Neural crest cell (in vitro differentiated cells): Measurements from ENCODE around the gene USP49. TPM values are rescaled to one million over a fixed set of nuclear protein-coding genes. Genes with fewer than 3 reads are reported as not detected.
A peak's percentile ranks its signal among the peaks of the same experiment; 100 is the strongest.

Experiments used
- DNase-seq: peaks from one replicate; pipeline ENCODE4 v3.0.0; 2021; ENCODE audit warnings: low read depth, mixed read lengths, low spot score
- H3K27ac Mint-ChIP-seq: one replicate; pipeline ENCODE4 v1.8.0; 2021; ENCODE audit warnings: mild to moderate bottlenecking, mixed read lengths; ENCODE audit not compliant: unreplicated experiment
- H3K27me3 Mint-ChIP-seq: 2 replicates; pipeline ENCODE4 v1.8.0; 2021; ENCODE audit warnings: low read depth, mild to moderate bottlenecking, mixed read lengths
- H3K36me3 Mint-ChIP-seq: 2 replicates; pipeline ENCODE4 v1.8.0; 2021; ENCODE audit warnings: low read depth, mild to moderate bottlenecking, mixed read lengths
- H3K4me1 Mint-ChIP-seq: 2 replicates; pipeline ENCODE4 v1.8.0; 2021; ENCODE audit warnings: mixed read lengths
- H3K4me3 Mint-ChIP-seq: one replicate; pipeline ENCODE4 v1.8.0; 2021; ENCODE audit warnings: mild to moderate bottlenecking, mixed read lengths
- H3K9me3 Mint-ChIP-seq: 2 replicates; pipeline ENCODE4 v1.8.0; 2021; ENCODE audit warnings: mixed read lengths
- CTCF ChIP-seq: fragments of 200-600 bp; sonication (generic); conservative IDR thresholded peaks from 2 replicates; pipeline ENCODE4 v1.5.0; 2021; ENCODE audit warnings: antibody characterized with exemption, mild to moderate bottlenecking
- total RNA-seq: library from RNA; stranded (reverse); gene quantifications from 2 replicates; pipeline ENCODE4 v1.2.1, GENCODE V29; 2021

The USP49 gene
- total RNA-seq, 1 donor from 2014 or later = 25.1 TPM

DNA sequence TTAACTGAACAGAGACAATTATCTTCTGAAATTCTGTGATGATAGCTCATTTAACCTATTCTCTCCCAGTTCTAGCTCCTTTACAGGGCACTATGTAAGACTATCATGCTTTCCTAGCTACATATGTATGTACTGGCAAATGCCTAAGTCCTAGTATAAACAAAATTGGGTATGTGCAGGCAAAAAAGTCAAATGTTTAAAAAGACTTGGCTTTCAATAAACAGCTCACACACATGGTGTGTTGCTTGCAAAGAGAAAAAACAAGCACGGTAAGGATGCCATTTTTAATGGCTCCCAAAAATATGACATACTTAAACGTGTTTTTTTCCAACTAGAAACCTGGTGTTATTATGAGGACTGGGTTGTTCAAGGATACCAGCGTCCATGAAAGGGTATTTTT is 62.9 kb downstream of the USP49 start:
- no peaks in the 10 kb centered on the region for H3K27me3 Mint-ChIP-seq
- H3K4me1 Mint-ChIP-seq = no peaks in the 10 kb centered on the region
- no peak overlapping the region for H3K4me3 Mint-ChIP-seq
- TF ChIP-seq CTCF = no peak
- H3K27ac Mint-ChIP-seq = no peak overlapping the region
- H3K9me3 Mint-ChIP-seq = peaks cover under 1% of the 10 kb centered on the region
- no peak for DNase-seq
- H3K36me3 Mint-ChIP-seq = peaks cover under 1% of the 10 kb centered on the region

DNA sequence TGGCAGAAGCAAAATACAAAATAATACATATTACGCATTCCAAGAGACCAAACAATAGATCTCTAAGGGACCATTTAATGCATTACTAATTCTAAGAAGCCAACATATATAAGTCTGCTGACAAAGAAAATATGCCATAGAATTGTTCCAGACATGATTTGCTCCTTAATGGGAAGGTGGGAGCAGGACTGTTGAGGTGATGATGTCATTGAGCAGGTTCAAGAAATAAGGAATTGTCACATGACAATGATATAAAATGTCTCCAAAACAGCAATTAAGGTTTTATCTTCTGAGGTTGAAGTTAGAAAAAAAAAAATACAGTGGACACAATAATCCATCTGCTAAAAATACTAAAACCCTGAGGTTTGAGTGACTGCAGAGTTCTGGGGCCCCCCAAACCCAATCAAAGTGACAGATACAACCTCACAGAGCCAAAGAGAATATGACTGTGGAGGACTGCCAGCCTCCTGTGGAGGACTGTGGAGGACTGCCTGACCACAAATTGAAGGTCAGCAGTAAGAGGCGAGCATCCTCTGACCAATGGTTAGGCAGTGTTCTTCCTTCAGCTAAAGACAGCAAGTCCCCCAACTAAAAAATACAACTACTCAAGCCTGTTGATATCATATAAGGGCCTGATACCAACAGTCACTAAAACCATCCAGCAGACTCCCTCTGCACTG is 68.7 kb downstream of the USP49 start:
- no peaks in the 10 kb centered on the region for H3K9me3 Mint-ChIP-seq
- no peak overlapping the region for H3K27ac Mint-ChIP-seq
- TF ChIP-seq CTCF = no peak
- no peaks in the 10 kb centered on the region for H3K4me1 Mint-ChIP-seq
- no peaks in the 10 kb centered on the region for H3K36me3 Mint-ChIP-seq
- no peak overlapping the region for H3K4me3 Mint-ChIP-seq
- no peaks in the 10 kb centered on the region for H3K27me3 Mint-ChIP-seq
- DNase-seq = no peak

- no peaks in the 10 kb centered on the region for H3K4me1 Mint-ChIP-seq
- H3K36me3 Mint-ChIP-seq = no peaks in the 10 kb centered on the region
- H3K27ac Mint-ChIP-seq = peak overlapping the region; percentile 62
- TF ChIP-seq CTCF = no peak
- H3K9me3 Mint-ChIP-seq = no peaks in the 10 kb centered on the region
- no peak overlapping the region for H3K4me3 Mint-ChIP-seq
- DNase-seq = no peak
- H3K27me3 Mint-ChIP-seq = no peaks in the 10 kb centered on the region
These were observed 70.3 kb downstream of the USP49 start for GRCh38 chr6:41824571-41825569.

DNA sequence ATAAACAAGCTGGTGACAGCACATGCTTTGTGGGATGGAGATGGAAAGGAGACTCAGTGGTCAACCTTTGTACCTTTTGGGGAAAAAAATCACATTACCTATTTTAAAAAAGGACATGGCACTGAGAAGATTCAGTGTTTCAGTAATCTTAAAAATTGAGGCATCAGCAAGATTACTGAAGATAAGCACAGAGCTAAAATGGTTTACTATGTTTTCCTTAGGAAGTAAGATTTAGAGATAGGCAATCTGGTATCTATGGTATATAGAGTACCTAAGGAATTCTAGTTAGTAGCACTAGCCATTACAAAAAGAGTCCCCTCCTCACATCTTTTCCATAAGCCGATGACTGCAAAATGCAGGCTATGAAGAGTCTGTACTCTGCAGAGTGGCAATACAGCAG is 72.0 kb downstream of the USP49 start:
- no peak for TF ChIP-seq CTCF
- Mint-ChIP-seq H3K36me3 (no peaks in the 10 kb centered on the region), H3K4me1 (no peaks in the 10 kb centered on the region), H3K27me3 (no peaks in the 10 kb centered on the region), H3K9me3 (no peaks in the 10 kb centered on the region), H3K4me3 (no peak overlapping the region), H3K27ac (no peak overlapping the region)
- no peak for DNase-seq

DNA sequence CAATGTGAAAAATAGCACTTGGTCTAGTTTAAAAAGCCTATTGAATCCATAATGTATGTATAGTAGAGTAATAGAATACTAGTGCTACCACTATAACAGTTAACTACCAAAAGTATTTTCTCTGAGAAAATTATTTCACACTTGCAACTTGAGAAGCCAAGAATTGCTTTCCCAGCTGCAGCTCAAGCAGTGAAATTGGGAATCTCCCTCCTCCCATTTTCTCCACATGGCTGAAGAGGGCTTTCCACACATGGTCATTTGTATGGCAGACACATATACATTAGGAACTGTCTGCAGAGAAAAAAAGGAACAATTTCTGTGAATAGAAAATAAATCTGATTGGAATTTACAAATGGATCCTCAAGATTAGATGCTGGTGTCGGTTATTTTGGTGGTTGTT is 73.2 kb downstream of the USP49 start:
- Mint-ChIP-seq H3K27me3 (no peaks in the 10 kb centered on the region), H3K36me3 (no peaks in the 10 kb centered on the region), H3K9me3 (no peaks in the 10 kb centered on the region), H3K27ac (peak overlapping the region; percentile 13), H3K4me1 (no peaks in the 10 kb centered on the region), H3K4me3 (no peak overlapping the region)
- no peak for TF ChIP-seq CTCF
- no peak for DNase-seq
